ENCODE results near the gene PINK1.

DNA sequence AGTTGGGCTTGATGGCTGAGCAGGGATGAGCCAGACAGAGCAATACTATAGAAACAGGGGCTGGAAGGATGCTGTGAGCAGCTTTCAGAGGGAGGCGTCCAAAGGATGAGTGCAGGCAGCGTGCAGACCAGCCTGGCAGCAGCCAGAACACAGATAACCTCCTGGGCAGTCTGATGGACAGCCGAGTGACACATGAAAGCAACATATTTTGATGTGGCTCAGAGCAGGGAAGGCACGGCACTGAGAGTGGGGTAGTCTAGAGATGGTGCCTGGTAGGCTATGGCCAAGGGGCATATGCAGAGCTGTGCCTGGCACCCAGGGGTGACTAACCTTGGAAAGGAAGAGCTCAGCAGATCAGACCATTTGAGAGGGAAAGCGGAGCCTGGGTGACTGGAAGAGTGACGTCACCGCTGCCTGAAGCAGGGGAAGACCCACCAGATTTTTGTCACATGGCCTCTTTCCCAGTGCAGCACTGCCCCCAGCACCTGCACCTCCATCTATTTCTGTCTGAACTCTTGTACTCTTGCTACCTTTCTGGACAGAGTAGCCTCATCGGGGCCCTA, 3.6 kb downstream of the PINK1 start:
- TF ChIP-seq, protein P1, sequence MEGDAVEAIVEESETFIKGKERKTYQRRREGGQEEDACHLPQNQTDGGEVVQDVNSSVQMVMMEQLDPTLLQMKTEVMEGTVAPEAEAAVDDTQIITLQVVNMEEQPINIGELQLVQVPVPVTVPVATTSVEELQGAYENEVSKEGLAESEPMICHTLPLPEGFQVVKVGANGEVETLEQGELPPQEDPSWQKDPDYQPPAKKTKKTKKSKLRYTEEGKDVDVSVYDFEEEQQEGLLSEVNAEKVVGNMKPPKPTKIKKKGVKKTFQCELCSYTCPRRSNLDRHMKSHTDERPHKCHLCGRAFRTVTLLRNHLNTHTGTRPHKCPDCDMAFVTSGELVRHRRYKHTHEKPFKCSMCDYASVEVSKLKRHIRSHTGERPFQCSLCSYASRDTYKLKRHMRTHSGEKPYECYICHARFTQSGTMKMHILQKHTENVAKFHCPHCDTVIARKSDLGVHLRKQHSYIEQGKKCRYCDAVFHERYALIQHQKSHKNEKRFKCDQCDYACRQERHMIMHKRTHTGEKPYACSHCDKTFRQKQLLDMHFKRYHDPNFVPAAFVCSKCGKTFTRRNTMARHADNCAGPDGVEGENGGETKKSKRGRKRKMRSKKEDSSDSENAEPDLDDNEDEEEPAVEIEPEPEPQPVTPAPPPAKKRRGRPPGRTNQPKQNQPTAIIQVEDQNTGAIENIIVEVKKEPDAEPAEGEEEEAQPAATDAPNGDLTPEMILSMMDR (IDR thresholded peaks at IDR 0.05; ENCODE audit: low read depth, low read length, poor library complexity, severe bottlenecking) = no peak
- no peak for TF ChIP-seq EZH2phosphoT487 (IDR thresholded peaks at IDR 0.05; ENCODE audit: borderline replicate concordance, low read length)

Measured in DOHH2 (cell line).